GM12891 (cell line): ENCODE measurements around the gene RUNX1.

Source experiments
- DNase-seq: peaks from one replicate; pipeline ENCODE4 v3.0.0; 2011; ENCODE audit warnings: low spot score; ENCODE audit not compliant: insufficient read length
- FAIRE-seq: peaks from 2 replicates; lab custom pipeline; 2011; peaks lifted over from hg19 to GRCh38; lab: Jason Lieb, UNC
- PAX5 ChIP-seq: IDR thresholded peaks from 2 replicates; pipeline ENCODE4 v1.6.1; 2011; ENCODE audit warnings: low read length, moderate library complexity, mild to moderate bottlenecking; ENCODE audit not compliant: insufficient read depth, severe bottlenecking
- POLR2A ChIP-seq: IDR thresholded peaks from 2 replicates; pipeline ENCODE4 v1.6.1; 2011; ENCODE audit warnings: low read depth, low read length, control low read depth
- POLR2AphosphoS5 ChIP-seq: IDR thresholded peaks from 2 replicates; pipeline ENCODE4 v1.6.1; 2011; ENCODE audit warnings: low read depth, low read length, control low read depth
- POU2F2 ChIP-seq: IDR thresholded peaks from 2 replicates; pipeline ENCODE4 v1.6.1; 2011; ENCODE audit warnings: low read depth, mild to moderate bottlenecking, control low read depth, low read length, moderate library complexity
- SPI1 ChIP-seq: IDR thresholded peaks from 2 replicates; pipeline ENCODE4 v1.6.1; 2011; ENCODE audit warnings: low read depth, low read length, control low read depth
- TAF1 ChIP-seq: IDR thresholded peaks from 2 replicates; pipeline ENCODE4 v1.6.1; 2011; ENCODE audit warnings: low read depth, low read length, control low read depth

Gene RUNX1

GRCh38 chr21:34844924-34845238 is 204.2 kb downstream of the RUNX1 start:
- no peak for FAIRE-seq
- DNase-seq = no peak

DNA sequence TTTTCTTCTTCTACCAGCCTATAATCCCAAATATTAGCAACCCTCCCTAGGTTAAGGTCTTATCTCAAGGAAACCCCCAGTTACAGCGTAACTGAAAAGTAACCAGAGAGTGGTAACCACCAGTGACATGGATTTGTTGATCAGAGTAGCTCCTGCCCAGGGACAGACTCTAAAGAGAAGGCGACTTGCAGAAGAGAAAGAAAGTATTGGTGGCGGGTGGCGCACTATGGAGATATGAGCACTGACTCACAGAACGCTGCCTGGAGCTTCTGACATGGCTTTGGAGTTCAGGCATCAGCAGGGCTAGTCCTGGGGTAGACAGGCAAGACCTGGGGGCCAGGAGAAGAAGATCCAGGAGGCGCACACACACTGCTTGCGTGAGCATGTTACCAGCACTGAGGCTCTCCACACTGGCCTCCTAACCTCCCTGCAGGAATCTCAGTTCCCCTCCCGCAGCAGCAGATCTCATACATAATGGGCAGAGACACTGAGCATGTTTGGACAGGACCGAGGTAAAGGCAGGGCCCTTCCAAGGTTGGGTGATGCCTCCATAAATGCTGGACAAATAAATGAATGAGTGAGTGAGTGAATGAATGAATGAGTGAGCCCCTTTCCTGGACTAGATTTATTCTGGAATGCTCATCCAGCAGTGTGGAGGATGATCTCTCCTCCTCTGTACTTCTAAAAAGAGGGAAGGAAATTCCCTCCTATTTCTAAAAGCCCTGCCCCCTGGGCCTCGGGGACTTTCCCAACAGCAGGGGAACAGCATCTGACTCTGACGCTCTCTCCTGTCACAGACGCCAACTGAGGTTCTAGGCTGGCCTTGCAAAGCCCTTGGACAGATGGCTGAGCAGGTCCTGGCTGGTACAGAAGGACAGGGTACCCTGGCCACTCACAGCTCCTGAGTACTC is 204.8 kb downstream of the RUNX1 start:
- TF ChIP-seq SPI1 (0 out of 2 replicates have a peak, but pooled peaks have one; percentile 23), PAX5 (no peak), POLR2AphosphoS5 (0 out of 2 replicates have a peak, but pooled peaks have one; percentile 9)
- FAIRE-seq = peak; percentile 13
- DNase-seq = no peak

More at GRCh38 chr21:34844924-34845238, 204.2 kb downstream of the RUNX1 start:
- no peak for TF ChIP-seq PAX5
- no peak for TF ChIP-seq POU2F2
- TF ChIP-seq TAF1 = no peak
- no peak for TF ChIP-seq SPI1
- TF ChIP-seq POLR2A = no peak
- TF ChIP-seq POLR2AphosphoS5 = no peak

- no peak for FAIRE-seq
Observed at GRCh38 chr21:34843562-34843961, 205.5 kb downstream of the RUNX1 start.

GRCh38 chr21:34841154-34841553 is 207.9 kb downstream of the RUNX1 start:
- DNase-seq = no peak
- no peak for FAIRE-seq
- no peak for TF ChIP-seq POU2F2
- no peak for TF ChIP-seq TAF1
- TF ChIP-seq SPI1 = no peak
- no peak for TF ChIP-seq PAX5
- no peak for TF ChIP-seq POLR2AphosphoS5
- TF ChIP-seq POLR2A = no peak

More at GRCh38 chr21:34843562-34843961, 205.5 kb downstream of the RUNX1 start:
- no peak; the same call in 1 of the 2 replicates for TF ChIP-seq POLR2AphosphoS5
- TF ChIP-seq TAF1 = no peak
- TF ChIP-seq POU2F2 = no peak
- TF ChIP-seq SPI1 = no peak
- no peak for TF ChIP-seq POLR2A
- no peak for TF ChIP-seq PAX5
- DNase-seq = no peak

DNA sequence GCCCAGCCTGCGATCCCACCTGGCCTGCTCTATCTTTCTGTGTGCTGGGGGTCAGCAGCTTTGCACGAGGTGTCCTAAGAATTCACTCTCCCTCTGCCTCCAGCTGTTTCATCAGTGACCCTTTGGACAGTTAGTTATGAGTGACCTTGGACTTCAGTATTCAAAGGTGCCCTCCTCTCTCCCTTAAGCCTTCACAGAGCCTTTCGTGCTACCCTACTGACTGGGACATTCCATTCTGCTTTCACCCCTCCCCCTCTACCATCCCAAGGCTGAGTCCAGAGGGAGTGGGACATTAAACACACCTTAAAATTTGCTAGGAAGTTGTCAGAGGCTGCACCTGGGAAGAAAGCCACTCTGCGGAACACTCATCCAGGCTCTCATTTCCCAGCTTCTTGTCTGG is 208.4 kb downstream of the RUNX1 start:
- no peak for TF ChIP-seq PAX5
- DNase-seq = no peak
- FAIRE-seq = no peak

GRCh38 chr21:34838956-34839820 is 209.9 kb downstream of the RUNX1 start:
- TF ChIP-seq TAF1 = no peak
- TF ChIP-seq POU2F2 = no peak
- no peak for TF ChIP-seq SPI1
- no peak for TF ChIP-seq PAX5
- TF ChIP-seq POLR2A = no peak
- TF ChIP-seq POLR2AphosphoS5 = no peak
- FAIRE-seq = no peak

GRCh38 chr21:34836933-34837505 is 212.1 kb downstream of the RUNX1 start:
- no peak for TF ChIP-seq POU2F2
- TF ChIP-seq SPI1 = no peak
- no peak for TF ChIP-seq PAX5
- no peak for TF ChIP-seq POLR2A
- TF ChIP-seq TAF1 = no peak
- no peak for DNase-seq
- FAIRE-seq = no peak

More at GRCh38 chr21:34838956-34839820, 209.9 kb downstream of the RUNX1 start:
- DNase-seq = no peak

DNA sequence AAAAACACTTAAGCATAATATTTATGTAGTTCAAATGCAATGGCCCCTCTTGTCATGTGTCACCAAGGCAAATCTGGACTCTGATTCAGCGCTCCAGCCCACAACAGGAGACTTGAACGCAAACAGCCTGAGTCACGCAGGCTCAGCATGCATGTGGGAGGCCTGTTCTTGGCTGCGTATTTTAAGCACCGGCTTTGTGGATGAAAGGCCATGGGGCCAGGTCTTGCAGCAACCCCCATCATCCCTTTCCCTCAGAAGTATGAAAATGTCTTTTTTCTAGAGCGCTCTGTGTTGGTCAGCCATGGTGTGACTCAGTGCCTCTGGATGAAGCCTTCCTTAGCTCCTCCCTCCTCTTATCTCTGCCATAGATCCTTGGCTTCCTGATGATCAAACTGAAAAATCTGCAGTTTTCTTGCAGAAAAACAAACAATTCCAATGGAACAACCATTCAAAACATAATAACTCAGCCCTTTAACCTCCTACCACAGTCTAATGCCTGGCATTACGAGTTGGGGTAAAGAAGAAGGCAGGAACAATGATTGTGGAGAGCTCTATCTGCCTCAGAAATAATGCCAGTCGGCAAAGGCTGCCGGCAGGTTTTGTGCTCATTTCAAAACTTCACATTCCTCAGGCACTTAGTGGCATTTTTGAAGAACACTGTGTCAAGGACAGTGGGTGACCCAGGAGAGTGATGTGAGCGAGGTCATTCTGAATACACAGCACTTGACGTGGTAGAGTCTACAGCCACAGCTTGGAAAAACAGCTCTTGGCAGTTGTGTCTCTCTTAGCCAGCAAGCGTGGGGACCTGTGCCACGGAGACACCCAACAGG is 212.8 kb downstream of the RUNX1 start:
- TF ChIP-seq SPI1 = no peak
- no peak for TF ChIP-seq TAF1
- TF ChIP-seq POLR2A = no peak
- no peak for TF ChIP-seq POLR2AphosphoS5
- TF ChIP-seq PAX5 = no peak
- no peak for TF ChIP-seq POU2F2
- no peak for DNase-seq
- FAIRE-seq = no peak
